Neural cell (in vitro differentiated cells): Measurements from ENCODE around the gene AFTPH.

Experiments
- EP300 ChIP-seq: fragments of 450-650 bp; conservative IDR thresholded peaks from 2 replicates; pipeline ENCODE4 v1.6.1; 2014; ENCODE audit warnings: antibody characterized with exemption, mild to moderate bottlenecking, moderate library complexity; ENCODE audit not compliant: poor library complexity, severe bottlenecking
- EZH2 ChIP-seq: fragments of 200-600, 300-800 bp; shearing (Covaris generic), sonication (generic); IDR thresholded peaks from 2 replicates; pipeline ENCODE4 v1.6.1; 2014; ENCODE audit warnings: antibody characterized with exemption, low read length, borderline replicate concordance, mild to moderate bottlenecking; ENCODE audit not compliant: insufficient read depth, poor library complexity, severe bottlenecking
- POLR2AphosphoS5 ChIP-seq: IDR thresholded peaks from 2 replicates; pipeline ENCODE4 v1.6.1; 2012
- TF ChIP-seq, protein P1 (sequence below): fragments of 450-650 bp; IDR thresholded peaks from 2 replicates; pipeline ENCODE4 v1.5.1; 2014; ENCODE audit warnings: antibody characterized with exemption, mild to moderate bottlenecking, moderate library complexity; ENCODE audit not compliant: poor library complexity, severe bottlenecking

DNA sequence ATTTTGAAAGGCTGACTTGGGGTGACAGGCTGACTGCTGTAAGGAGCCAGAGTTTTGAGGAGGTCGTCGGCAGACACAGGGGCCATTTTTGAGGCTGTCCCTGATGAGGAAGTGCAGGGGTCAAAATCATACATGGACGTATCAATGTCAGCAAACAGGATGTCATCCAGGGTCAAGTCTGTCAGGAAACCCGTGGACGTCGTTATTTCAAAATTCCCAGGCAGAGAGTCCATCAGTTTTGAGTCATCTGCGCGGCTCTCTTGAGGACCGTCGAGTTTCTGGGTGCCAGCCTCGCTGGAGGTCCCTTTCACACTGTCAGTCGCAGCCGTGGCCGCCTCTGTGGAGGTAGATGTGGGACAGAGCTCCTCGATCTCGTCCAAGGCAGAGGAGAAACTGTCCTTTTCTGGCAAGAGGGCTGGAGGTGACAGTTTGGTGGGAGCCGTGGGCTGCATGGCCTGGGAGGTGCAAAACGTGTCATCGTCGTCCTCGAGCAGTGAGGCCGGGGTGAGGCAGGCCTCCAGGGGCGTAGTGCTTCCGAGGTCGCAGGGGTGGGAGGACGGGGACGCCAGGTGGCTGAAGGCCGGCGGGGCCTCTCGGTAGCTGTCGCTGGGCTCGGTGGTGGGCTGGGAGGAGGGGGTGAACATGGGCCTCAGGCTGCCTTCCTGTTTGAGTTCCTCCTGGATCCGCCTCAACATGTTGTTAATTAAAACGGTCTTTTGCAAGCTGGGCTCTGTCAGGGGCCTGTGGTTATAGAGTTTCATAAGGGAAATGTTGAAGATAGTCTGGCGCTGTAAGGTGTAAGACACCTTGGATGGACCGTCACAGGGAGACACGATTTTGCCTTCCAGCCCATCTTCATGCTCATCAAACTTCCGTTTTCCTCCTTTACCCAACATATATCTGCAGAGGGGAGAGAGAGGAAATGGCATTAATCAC, 112.1 kb downstream of the AFTPH start:
- no peak for TF ChIP-seq POLR2AphosphoS5
- TF ChIP-seq EP300, result no peak
- TF ChIP-seq EZH2, result no peak
- TF ChIP-seq, protein P1, sequence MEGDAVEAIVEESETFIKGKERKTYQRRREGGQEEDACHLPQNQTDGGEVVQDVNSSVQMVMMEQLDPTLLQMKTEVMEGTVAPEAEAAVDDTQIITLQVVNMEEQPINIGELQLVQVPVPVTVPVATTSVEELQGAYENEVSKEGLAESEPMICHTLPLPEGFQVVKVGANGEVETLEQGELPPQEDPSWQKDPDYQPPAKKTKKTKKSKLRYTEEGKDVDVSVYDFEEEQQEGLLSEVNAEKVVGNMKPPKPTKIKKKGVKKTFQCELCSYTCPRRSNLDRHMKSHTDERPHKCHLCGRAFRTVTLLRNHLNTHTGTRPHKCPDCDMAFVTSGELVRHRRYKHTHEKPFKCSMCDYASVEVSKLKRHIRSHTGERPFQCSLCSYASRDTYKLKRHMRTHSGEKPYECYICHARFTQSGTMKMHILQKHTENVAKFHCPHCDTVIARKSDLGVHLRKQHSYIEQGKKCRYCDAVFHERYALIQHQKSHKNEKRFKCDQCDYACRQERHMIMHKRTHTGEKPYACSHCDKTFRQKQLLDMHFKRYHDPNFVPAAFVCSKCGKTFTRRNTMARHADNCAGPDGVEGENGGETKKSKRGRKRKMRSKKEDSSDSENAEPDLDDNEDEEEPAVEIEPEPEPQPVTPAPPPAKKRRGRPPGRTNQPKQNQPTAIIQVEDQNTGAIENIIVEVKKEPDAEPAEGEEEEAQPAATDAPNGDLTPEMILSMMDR, result no peak
